ENCODE measurements around the gene LDB2. TPM values are rescaled to one million over a fixed set of nuclear protein-coding genes. Genes with fewer than 3 reads are reported as not detected.

The LDB2 gene
- total RNA-seq, 6 experiments from 2014 or later: 24.2 to 40.4 (median 31.7) TPM

GRCh38 chr4:16883806-16884205 is 14.6 kb downstream of the LDB2 start:
- DNase-seq: no peak

GRCh38 chr4:16881151-16881884 is 17.1 kb downstream of the LDB2 start:
- Mint-ChIP-seq H3K9me3 (peaks cover 6% of the 10 kb centered on the region), H3K36me3 (ENCODE audit: low read depth) (peaks cover 85% of the 10 kb centered on the region), H3K27me3 (ENCODE audit: insufficient read depth) (no peaks in the 10 kb centered on the region; the same call in none of the 2 replicates), H3K27ac (no peak overlapping the region), H3K4me3 (no peak overlapping the region), H3K4me1 (ENCODE audit: low read depth) (peaks cover 58% of the 10 kb centered on the region)
- DNase-seq: no peak
- no peak for TF ChIP-seq CTCF (IDR thresholded peaks at IDR 0.05)

More at GRCh38 chr4:16883806-16884205, 14.6 kb downstream of the LDB2 start:
- Mint-ChIP-seq H3K9me3 (peaks cover 6% of the 10 kb centered on the region), H3K4me1 (ENCODE audit: low read depth) (peaks cover 45% of the 10 kb centered on the region), H3K36me3 (ENCODE audit: low read depth) (peaks cover 76% of the 10 kb centered on the region), H3K27me3 (ENCODE audit: insufficient read depth) (no peaks in the 10 kb centered on the region; the same call in none of the 2 replicates), H3K27ac (no peak overlapping the region), H3K4me3 (no peak overlapping the region)
- TF ChIP-seq CTCF (IDR thresholded peaks at IDR 0.05): no peak

GRCh38 chr4:16875487-16875886 is 23.0 kb downstream of the LDB2 start:
- TF ChIP-seq CTCF (IDR thresholded peaks at IDR 0.05): no peak
- H3K4me1 Mint-ChIP-seq (ENCODE audit: low read depth): peaks cover 56% of the 10 kb centered on the region
- DNase-seq: peak; percentile 90
- peaks cover 5% of the 10 kb centered on the region for H3K9me3 Mint-ChIP-seq
- H3K27ac Mint-ChIP-seq: peak overlapping the region; percentile 93
- H3K4me3 Mint-ChIP-seq: peak overlapping the region; percentile 63
- H3K36me3 Mint-ChIP-seq (ENCODE audit: low read depth): peaks cover 53% of the 10 kb centered on the region
- no peaks in the 10 kb centered on the region; the same call in 1 of the 2 replicates for H3K27me3 Mint-ChIP-seq (ENCODE audit: insufficient read depth)

- no peaks in the 10 kb centered on the region for H3K9me3 Mint-ChIP-seq
- no peak overlapping the region for H3K4me3 Mint-ChIP-seq
- no peak for TF ChIP-seq CTCF (IDR thresholded peaks at IDR 0.05)
- H3K27me3 Mint-ChIP-seq (ENCODE audit: insufficient read depth): no peaks in the 10 kb centered on the region
- DNase-seq: no peak
- no peak overlapping the region for H3K27ac Mint-ChIP-seq
- peaks cover 23% of the 10 kb centered on the region for H3K36me3 Mint-ChIP-seq (ENCODE audit: low read depth)
- peaks cover 26% of the 10 kb centered on the region for H3K4me1 Mint-ChIP-seq (ENCODE audit: low read depth)
Observed at GRCh38 chr4:16869594-16870245, 28.7 kb downstream of the LDB2 start.

GRCh38 chr4:16868674-16869073 is 29.8 kb downstream of the LDB2 start:
- Mint-ChIP-seq H3K36me3 (ENCODE audit: low read depth) (peaks cover 22% of the 10 kb centered on the region), H3K27ac (no peak overlapping the region), H3K9me3 (no peaks in the 10 kb centered on the region), H3K27me3 (ENCODE audit: insufficient read depth) (no peaks in the 10 kb centered on the region), H3K4me1 (ENCODE audit: low read depth) (peaks cover 25% of the 10 kb centered on the region), H3K4me3 (no peak overlapping the region)
- DNase-seq: no peak
- no peak for TF ChIP-seq CTCF (IDR thresholded peaks at IDR 0.05)
